Activated CD4-positive, alpha-beta T cell treated with anti-CD3 and anti-CD28 coated beads, Interleukin-2, amount 50 U/mL, for 16 hours (primary cell): Measurements from ENCODE around the gene RCBTB2.

Source experiments
- DNase-seq: peaks from one replicate; pipeline ENCODE4 v3.0.0-alpha.2; 2020

Gene RCBTB2

DNA sequence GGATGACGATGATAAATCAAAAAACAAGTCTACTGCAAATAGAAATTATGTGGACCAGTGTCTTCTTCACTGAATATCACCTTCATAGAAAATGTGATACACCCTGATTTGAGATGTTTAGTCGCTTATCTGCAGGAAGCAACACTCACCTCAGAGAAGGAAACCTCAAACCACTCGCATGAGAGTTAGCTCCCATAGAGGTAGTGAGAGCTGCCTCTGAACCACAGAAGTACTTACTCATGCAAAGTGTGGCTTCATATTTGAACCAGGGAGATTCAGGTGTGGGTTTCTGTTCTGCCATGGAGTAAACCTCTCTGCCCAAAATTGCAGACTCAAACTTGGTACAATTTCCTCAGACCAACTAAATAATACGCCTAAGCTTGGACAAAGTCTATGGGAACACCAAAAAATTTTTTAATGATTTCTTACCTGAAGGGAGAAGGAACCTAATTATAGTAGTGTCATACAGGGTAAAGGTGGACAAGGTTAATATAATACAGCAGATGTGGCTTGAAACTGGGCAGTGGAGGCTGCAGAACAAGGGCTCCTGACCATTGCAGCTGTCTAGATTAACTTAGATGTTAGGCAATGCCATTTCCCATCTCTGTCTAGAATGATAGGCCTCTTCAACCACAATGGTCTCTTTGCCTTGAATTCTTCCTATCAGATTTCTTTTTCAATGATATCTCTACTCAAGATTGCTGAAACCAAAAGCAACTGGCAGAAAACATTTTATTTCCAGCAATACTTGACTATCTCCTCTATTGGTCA lies 29.6 kb upstream of the RCBTB2 start:
- DNase-seq, result peak; percentile 97

DNA sequence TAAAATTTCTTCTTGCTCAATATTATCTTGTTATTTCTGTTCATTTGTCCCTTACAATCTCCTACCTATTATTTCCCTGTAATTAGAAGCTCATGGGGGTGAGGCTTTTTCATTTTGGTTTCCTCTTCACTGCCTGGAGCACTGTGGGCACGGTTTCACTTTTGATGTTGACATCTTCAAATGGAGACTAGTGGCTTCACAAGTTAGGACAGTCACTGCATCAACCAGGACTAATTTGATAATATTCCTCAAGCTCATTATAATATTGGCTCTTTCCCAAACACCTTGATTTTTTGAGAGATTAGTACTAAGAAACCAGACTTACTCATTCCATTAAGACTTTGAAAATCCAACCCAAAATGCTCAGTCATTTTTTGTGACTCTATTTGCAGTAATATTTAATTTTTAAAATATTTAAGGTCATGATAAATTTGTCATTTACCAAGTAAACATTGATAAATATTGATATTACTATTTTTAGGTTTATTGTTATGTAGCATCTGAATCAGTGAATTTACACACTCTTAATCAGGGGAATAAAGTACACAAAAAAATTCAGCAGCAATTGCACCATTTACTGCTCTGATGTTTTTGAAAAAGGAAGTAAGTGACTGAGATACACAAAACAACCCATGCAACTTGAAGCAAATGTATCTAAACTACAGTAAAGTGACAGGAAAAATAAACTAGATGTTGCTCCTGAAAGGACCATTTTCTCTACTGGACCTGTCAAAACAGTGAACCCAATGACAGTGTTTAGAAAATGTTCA lies 28.8 kb upstream of the RCBTB2 start:
- DNase-seq, result peak; percentile 74

DNA sequence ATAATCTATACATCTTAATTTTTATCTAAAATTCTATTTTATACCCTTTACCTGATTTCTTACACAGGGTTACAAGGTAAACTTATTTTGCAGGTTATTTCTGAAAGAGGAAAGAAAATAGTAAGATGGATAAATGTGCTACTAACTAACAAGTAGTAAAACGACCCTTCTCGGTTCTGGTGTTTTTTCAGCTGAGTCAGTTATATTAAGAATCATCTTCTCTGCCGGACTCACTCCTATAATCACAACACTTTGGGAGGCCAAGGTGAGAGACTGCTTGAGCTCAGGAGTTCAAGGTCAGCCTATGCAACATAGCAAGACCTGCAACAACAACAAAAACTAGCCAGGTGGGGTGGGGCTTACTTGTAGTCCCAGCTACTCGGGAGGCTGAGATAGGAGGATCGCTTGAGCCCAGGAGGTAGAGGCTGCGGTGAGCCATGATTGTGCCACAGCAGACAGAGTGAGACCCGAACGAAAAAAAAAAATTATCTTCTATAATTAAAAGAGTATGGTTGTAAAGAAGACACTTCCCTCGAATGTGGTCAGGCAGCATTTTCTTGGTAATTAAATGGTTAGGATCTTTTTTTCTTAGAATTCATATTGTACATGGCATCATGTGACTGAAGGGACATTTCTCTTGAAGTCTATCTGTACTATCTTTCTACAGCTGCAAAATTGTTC lies 27.9 kb upstream of the RCBTB2 start:
- peak; percentile 25 for DNase-seq

- no peak for DNase-seq
These were observed 26.9 kb upstream of the RCBTB2 start for GRCh38 chr13:48559638-48560320.

GRCh38 chr13:48556817-48557216 lies 23.9 kb upstream of the RCBTB2 start:
- no peak for DNase-seq

GRCh38 chr13:48555441-48555840 lies 22.6 kb upstream of the RCBTB2 start:
- DNase-seq, result no peak

DNA sequence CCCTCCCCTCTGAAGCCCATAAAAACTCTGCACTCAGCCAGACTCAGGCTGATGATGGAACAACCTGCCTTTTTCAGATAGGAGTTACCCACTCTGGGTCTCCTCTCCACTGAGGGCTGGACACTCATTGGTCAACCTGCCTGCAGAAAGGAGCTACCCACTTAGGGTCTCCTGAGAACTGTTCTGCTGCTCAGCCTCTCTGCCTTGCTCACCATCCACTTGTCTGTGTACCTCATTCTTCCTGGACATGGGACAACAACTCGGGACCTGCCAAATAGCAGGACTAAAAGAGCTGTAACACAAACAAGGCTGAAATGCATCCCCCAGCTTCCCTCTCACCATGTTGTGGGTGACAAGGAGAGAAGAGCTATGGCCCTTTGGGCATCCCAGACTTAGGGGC lies 18.4 kb upstream of the RCBTB2 start:
- no peak for DNase-seq

- DNase-seq, result no peak
These were observed 16.8 kb upstream of the RCBTB2 start for GRCh38 chr13:48549658-48550057.

DNA sequence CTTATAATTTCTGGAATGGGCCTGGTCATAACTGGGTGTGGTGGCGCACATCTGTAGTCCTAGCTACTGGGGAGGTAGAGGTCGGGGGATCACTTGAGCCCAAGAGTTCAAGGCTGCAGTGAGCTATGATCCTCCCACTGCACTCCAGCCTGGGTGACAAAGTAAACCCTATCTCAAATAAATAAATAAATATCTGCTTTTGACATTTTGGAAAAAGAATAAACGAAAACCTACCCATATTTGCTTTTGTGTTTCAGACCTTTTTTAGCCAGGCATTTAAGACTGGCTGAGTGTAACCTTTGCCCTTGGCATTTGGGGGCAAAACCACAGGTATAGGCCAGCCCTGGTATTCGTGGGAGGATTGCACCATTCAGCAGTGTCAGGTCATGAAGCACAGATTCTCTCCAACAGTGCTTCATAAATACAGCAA lies 14.8 kb upstream of the RCBTB2 start:
- no peak for DNase-seq

GRCh38 chr13:48545608-48546007 lies 12.7 kb upstream of the RCBTB2 start:
- no peak for DNase-seq

DNA sequence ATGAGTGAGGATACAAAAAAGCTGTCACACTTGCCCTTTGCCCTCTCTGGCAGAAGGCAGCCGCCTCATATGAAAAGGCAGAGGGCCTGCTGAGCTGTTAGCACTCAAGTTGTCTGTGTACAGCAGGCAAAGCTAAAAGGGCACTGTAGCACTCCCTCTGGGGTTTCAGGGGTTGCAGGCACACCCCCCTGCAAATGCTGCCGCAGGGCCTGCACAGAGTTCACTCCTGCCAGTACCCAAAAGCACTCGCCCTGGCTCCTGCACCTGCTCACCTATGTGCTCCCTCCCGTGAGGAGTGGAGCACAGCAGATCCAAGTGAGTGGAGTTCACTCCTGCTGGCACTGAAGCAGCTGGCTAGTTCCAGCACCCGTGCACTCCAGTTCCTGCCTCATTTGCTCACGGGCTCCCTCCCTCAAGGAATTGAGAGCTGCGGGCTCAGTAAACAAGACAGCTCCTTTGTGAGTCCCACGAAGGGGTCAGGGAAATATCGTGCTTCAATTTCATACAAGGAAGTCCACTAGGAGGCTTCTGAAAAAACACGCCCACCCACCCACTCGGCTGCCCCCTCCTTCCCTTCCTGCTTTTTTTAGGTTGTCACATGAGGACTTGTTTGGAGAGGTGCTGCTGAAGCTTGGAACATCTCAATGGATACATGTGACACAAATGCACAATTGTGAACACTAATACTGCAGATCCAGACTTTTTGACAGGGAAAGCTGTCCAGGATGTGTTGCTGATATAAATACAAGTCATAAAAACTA lies 9.9 kb upstream of the RCBTB2 start:
- no peak for DNase-seq

- no peak for DNase-seq
These were observed 9.3 kb upstream of the RCBTB2 start for GRCh38 chr13:48542138-48542537.

GRCh38 chr13:48539550-48539949 lies 6.7 kb upstream of the RCBTB2 start:
- no peak for DNase-seq

DNA sequence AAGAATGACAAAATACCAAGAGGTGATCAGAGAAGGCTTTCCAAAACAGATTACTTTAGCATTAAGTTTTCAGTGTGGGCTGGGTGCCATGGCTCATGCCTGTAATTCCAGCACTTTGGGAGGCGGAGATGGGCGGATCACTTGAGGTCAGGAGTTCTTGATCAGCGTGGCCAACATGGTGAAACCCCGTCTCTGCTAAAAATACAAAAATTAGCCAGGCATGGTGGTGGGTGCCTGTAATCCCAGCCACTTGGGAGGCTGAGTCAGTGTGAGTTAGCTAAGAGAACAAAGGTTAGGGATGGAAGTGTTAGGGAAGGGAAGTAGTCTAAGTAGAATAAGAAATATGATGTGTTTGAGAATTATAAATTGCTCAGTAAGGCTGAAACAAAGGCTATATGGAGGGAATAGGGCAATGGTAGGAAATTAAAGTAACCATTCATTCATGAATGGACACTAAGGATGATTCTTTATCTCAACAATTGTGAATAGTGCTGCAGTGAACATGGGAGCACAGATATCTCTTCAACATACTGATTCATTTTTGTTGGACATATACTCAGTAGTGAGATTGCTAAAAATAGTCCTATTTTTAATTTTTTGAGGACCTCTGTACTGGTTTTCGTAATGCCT lies 3.9 kb upstream of the RCBTB2 start:
- no peak for DNase-seq

GRCh38 chr13:48535766-48536165 lies 2.9 kb upstream of the RCBTB2 start:
- no peak for DNase-seq

- no peak for DNase-seq
These were observed 2.1 kb upstream of the RCBTB2 start for GRCh38 chr13:48534911-48535501.

- DNase-seq, result no peak
These were observed 1.2 kb upstream of the RCBTB2 start for GRCh38 chr13:48533961-48534600.

- no peak for DNase-seq
These were observed 699 bp downstream of the RCBTB2 start for GRCh38 chr13:48532256-48532505.

DNA sequence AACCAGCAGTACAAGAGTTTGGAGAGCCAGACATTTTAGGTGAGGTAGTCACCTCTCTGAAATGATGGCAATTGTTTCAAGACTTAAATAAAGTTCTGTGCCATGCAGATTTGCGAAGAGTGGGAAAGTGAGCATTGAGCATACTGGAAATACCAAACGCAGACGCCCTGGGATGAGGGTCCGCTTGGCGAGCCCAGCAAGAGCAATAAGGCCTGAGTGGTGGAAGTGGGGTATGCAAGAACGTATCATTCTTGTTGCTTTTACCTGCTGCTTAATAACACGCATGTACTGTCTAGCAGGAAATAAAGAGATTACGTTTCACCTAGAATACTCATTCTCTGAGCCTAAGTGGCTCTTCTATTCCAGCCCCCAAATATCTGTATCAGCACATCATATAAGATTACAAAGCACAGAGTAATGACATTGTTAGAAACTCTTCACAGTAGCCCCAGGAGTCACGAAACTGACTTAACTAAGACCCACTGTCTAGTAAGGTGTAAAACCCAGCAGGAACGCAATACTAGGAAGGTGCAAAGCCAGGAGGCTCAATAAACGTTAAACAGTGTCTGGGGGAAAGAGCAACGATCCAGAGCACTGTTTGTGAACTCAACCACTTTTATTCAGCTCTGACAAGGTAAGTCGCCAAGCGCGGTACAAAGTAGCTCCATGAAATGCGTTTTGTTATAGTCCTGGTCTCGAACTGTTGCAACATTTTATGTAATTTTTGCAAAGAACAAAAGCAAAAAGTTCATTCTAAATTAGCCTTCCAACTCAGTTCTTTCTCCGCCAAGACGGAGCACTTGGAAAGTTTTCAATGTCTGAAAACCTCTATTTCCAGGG lies 1.2 kb downstream of the RCBTB2 start:
- DNase-seq, result peak; percentile 49

DNA sequence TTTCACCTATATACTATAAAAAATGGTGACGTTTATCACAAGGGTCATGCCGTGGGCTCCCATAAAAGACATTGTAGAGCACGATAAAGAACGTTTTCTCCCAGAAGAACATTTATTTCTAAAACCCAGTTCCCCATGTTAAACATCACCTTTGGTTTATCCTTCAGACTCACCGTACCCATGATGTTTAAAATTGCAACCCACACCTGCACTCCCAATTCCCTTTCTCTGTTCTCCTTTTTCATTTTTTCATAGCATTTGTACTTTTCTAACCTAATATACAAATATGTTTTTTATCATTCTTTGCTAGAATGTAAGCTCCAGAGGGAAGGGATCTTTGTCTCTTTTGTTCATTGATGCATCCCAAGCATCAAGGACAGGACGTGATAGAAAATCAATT lies 2.0 kb downstream of the RCBTB2 start:
- DNase-seq, result no peak
